ENCODE data around the gene TAS2R60.
"Not testable (repeated sequence)": the region's sequence is repeated elsewhere in the genome, so short reads cannot be mapped to it uniquely, and the experiment has no call there.

The TAS2R60 gene

GRCh38 chr7:143411976-143412708, 31.1 kb upstream of the TAS2R60 start:
- DNase-seq: no peak

- DNase-seq: no peak
These were observed 30.1 kb upstream of the TAS2R60 start for GRCh38 chr7:143413123-143413522.

- not testable (repeated sequence) for DNase-seq
These were observed 28.0 kb upstream of the TAS2R60 start for GRCh38 chr7:143415209-143415608.

- DNase-seq: no peak
These were observed 27.4 kb upstream of the TAS2R60 start for GRCh38 chr7:143415742-143416397.

- DNase-seq: no peak
These were observed 26.6 kb upstream of the TAS2R60 start for GRCh38 chr7:143416565-143417149.

GRCh38 chr7:143417734-143418383, 25.4 kb upstream of the TAS2R60 start:
- no peak for DNase-seq

- no peak for DNase-seq
These were observed 24.4 kb upstream of the TAS2R60 start for GRCh38 chr7:143418681-143419458.

- no peak for DNase-seq
These were observed 23.4 kb upstream of the TAS2R60 start for GRCh38 chr7:143419880-143420279.

GRCh38 chr7:143420624-143421023, 22.6 kb upstream of the TAS2R60 start:
- not testable (repeated sequence) for DNase-seq

- DNase-seq: no peak
These were observed 21.2 kb upstream of the TAS2R60 start for GRCh38 chr7:143422033-143422432.

GRCh38 chr7:143424476-143424875, 18.8 kb upstream of the TAS2R60 start:
- not testable (repeated sequence) for DNase-seq

- no peak for DNase-seq
These were observed 16.6 kb upstream of the TAS2R60 start for GRCh38 chr7:143426479-143427142.

- DNase-seq: no peak
These were observed 13.2 kb upstream of the TAS2R60 start for GRCh38 chr7:143429770-143430698.

GRCh38 chr7:143431109-143431508, 12.1 kb upstream of the TAS2R60 start:
- no peak for DNase-seq

- no peak for DNase-seq
These were observed 9.5 kb upstream of the TAS2R60 start for GRCh38 chr7:143433759-143434158.

- DNase-seq: no peak
These were observed 8.6 kb upstream of the TAS2R60 start for GRCh38 chr7:143434660-143435059.

- DNase-seq: no peak
These were observed 8.0 kb upstream of the TAS2R60 start for GRCh38 chr7:143435266-143435665.

GRCh38 chr7:143436325-143436946, 6.8 kb upstream of the TAS2R60 start:
- DNase-seq: no peak

GRCh38 chr7:143437578-143437977, 5.7 kb upstream of the TAS2R60 start:
- DNase-seq: no peak

GRCh38 chr7:143439866-143440265, 3.4 kb upstream of the TAS2R60 start:
- no peak for DNase-seq

Measured in amniotic stem cell (primary cell).